HCT116 (cell line): Measurements from ENCODE around the gene FERMT2. TPM values are rescaled to one million over a fixed set of nuclear protein-coding genes. Genes with fewer than 3 reads are reported as not detected.

Source experiments
- ATAC-seq: fragments of 200-7000 bp; cut with Tn5 transposase; 2 replicates; pipeline ENCODE4 v1.9.1; 2020; ENCODE audit warnings: mild to moderate bottlenecking, moderate library complexity
- BruUV-seq: library from RNA; stranded (reverse); fragments of 400-500 nt; replicated peaks from 2 replicates; lab custom pipeline; 2021; lab: Mats Ljungman, UMichigan
- CTCF ChIA-PET: fragments of 300-600 bp; sonication (Branson Sonifier 250); formaldehyde crosslinking; loops from one replicate; lab custom pipeline; 2021; ENCODE audit warnings: antibody characterized with exemption; lab: Charles Lee
- POLR2A ChIA-PET: fragments of 300-600, 350-600 bp; sonication (Branson Sonifier 250); formaldehyde crosslinking; loops from one replicate; lab custom pipeline; 2021; ENCODE audit warnings: antibody characterized with exemption; lab: Charles Lee
- RAD21 ChIA-PET, 2 experiments: fragments of 300-600 bp; sonication (Branson Sonifier 250); formaldehyde crosslinking; loops; one replicate each; lab custom pipeline; 2023; ENCODE audit warnings: low total read pairs in 2 of 2; ENCODE audit not compliant: uncharacterized antibody in 2 of 2, unreplicated experiment in 2 of 2, low non-redundant PET in 1 of 2; lab: Charles Lee
- DNase-seq: peaks from one replicate; pipeline ENCODE4 v3.0.0-alpha.2; 2010; ENCODE audit warnings: low read depth, low spot score
- H2AFZ ChIP-seq: fragments of 200-600 bp; shearing (Covaris generic), sonication (generic); 2 replicates; pipeline ENCODE4 v1.6.1; 2017; ENCODE audit warnings: low read depth, mixed run types, mixed read lengths, antibody characterized with exemption, low read length; ENCODE audit not compliant: poor library complexity, severe bottlenecking
- H3K27ac ChIP-seq: 2 replicates; pipeline ENCODE4 v1.5.1; 2012; ENCODE audit warnings: low read depth, low read length
- H3K27me3 ChIP-seq: fragments of 200-600 bp; sonication (generic); 2 replicates; pipeline ENCODE4 v1.6.1; 2016; ENCODE audit warnings: mixed run types, low read length, mixed read lengths; ENCODE audit not compliant: insufficient read depth
- H3K36me3 ChIP-seq, 2 experiments: fragments of 200-500 bp in 1 of 2; fragments of 200-600 bp in 1 of 2; sonication (Bioruptor generic) in 1 of 2; sonication (generic) in 1 of 2; 2 replicates each; pipeline versions ENCODE4 v1.5.1 to v1.6.1; 2014 to 2016; ENCODE audit warnings: low read length in 2 of 2, inconsistent platforms in 1 of 2, mixed read lengths in 1 of 2, mixed run types in 1 of 2; ENCODE audit not compliant: insufficient read depth in 2 of 2, control insufficient read depth in 1 of 2
- H3K4me1 ChIP-seq, 2 experiments: fragments of 200-600 bp in 1 of 2; sonication (generic) in 1 of 2; 2 replicates each; pipeline versions ENCODE4 v1.5.1 to v1.6.1; 2012 to 2017; ENCODE audit warnings: low read length in 2 of 2, inconsistent platforms in 1 of 2, mild to moderate bottlenecking in 1 of 2, mixed read lengths in 1 of 2, mixed run types in 1 of 2, moderate library complexity in 1 of 2; ENCODE audit not compliant: insufficient read depth in 2 of 2, control insufficient read depth in 1 of 2
- H3K4me2 ChIP-seq: fragments of 200-600 bp; sonication (generic); 2 replicates; pipeline ENCODE4 v1.6.1; 2017; ENCODE audit warnings: mixed run types, low read length, mixed read lengths
- H3K4me3 ChIP-seq, 2 experiments: fragments of 200-600 bp in 1 of 2; sonication (generic) in 1 of 2; replicated peaks in 1 of 2; 2 replicates each; pipeline ENCODE4 v1.5.1; 2011 to 2016; ENCODE audit warnings: low read length in 2 of 2, control low read depth in 1 of 2, low read depth in 1 of 2, mild to moderate bottlenecking in 1 of 2, mixed read lengths in 1 of 2, mixed run types in 1 of 2
- H3K79me2 ChIP-seq: fragments of 200-600 bp; sonication (generic); 2 replicates; pipeline ENCODE4 v1.6.1; 2017; ENCODE audit warnings: mild to moderate bottlenecking, mixed run types, low read length, moderate library complexity, mixed read lengths; ENCODE audit not compliant: insufficient read depth
- H3K9ac ChIP-seq: fragments of 200-600 bp; sonication (generic); 2 replicates; pipeline ENCODE4 v1.6.1; 2016; ENCODE audit warnings: low read length, mixed read lengths
- H3K9me2 ChIP-seq: fragments of 200-600 bp; sonication (generic), shearing (Covaris generic); 2 replicates; pipeline ENCODE4 v1.6.1; 2017; ENCODE audit warnings: mixed run types, mild to moderate bottlenecking, moderate library complexity; ENCODE audit not compliant: insufficient read depth
- H3K9me3 ChIP-seq, 2 experiments: fragments of 200-500 bp in 1 of 2; fragments of 200-600 bp in 1 of 2; sonication (Bioruptor generic) in 1 of 2; sonication (generic) in 1 of 2; 2 replicates each; pipeline ENCODE4 v1.6.1; 2014 to 2017; ENCODE audit warnings: low read length in 2 of 2, mixed read lengths in 2 of 2, inconsistent platforms in 1 of 2, low read depth in 1 of 2, mild to moderate bottlenecking in 1 of 2, mixed run types in 1 of 2, moderate library complexity in 1 of 2; ENCODE audit not compliant: control insufficient read depth in 1 of 2, insufficient read depth in 1 of 2
- H4K20me1 ChIP-seq: fragments of 200-600 bp; sonication (generic), shearing (Covaris generic); 2 replicates; pipeline ENCODE4 v1.6.1; 2017; ENCODE audit warnings: mixed run types, mild to moderate bottlenecking, moderate library complexity; ENCODE audit not compliant: insufficient read depth
- CTCF ChIP-seq, 3 experiments: fragments of 200-600 bp in 1 of 3; sonication (generic) in 1 of 3; IDR thresholded peaks in 2 of 3; conservative IDR thresholded peaks in 1 of 3; 2 replicates each; pipeline ENCODE4 v1.5.1; 2012 to 2017; ENCODE audit warnings: low read depth in 2 of 3, low read length in 2 of 3, antibody characterized with exemption in 1 of 3, borderline replicate concordance in 1 of 3, control low read depth in 1 of 3, mild to moderate bottlenecking in 1 of 3, mixed read lengths in 1 of 3, mixed run types in 1 of 3, moderate library complexity in 1 of 3; ENCODE audit not compliant: insufficient read depth in 1 of 3
- ELF1 ChIP-seq: IDR thresholded peaks from 2 replicates; pipeline ENCODE4 v1.6.1; 2012; ENCODE audit warnings: low read depth, borderline replicate concordance
- EZH2 ChIP-seq: fragments of 200-600 bp; sonication (generic); IDR thresholded peaks from 2 replicates; pipeline ENCODE4 v1.6.1; 2017; ENCODE audit warnings: antibody characterized with exemption, mixed run types
- FOSL1 ChIP-seq: IDR thresholded peaks from 2 replicates; pipeline ENCODE4 v1.6.1; 2012; ENCODE audit warnings: low read depth
- JUND ChIP-seq: IDR thresholded peaks from 2 replicates; pipeline ENCODE4 v1.6.1; 2012
- POLR2AphosphoS5 ChIP-seq: IDR thresholded peaks from 2 replicates; pipeline ENCODE4 v1.6.1; 2011; ENCODE audit warnings: mild to moderate bottlenecking, low read depth, low read length, moderate library complexity
- SIN3A ChIP-seq: IDR thresholded peaks from 2 replicates; pipeline ENCODE4 v1.6.1; 2012; ENCODE audit warnings: low read depth
- SP1 ChIP-seq: IDR thresholded peaks from 2 replicates; pipeline ENCODE4 v1.6.1; 2012; ENCODE audit warnings: low read depth
- YY1 ChIP-seq: IDR thresholded peaks from 2 replicates; pipeline ENCODE4 v1.6.1; 2011; ENCODE audit warnings: low read length, low read depth, moderate library complexity, mild to moderate bottlenecking; ENCODE audit not compliant: insufficient replicate concordance; ENCODE audit errors: extremely low read depth
- ZFX ChIP-seq: fragments of 450-650 bp; IDR thresholded peaks from 2 replicates; pipeline ENCODE4 v1.6.1; 2017
- intact Hi-C: fragments of 100-400 bp; cut with micrococcal nuclease; formaldehyde crosslinking; loops from 2 replicates; pipeline ENCODE4 v1.10.0; 2022
- total RNA-seq: library from RNA; stranded (reverse); gene quantifications from one replicate; pipeline ENCODE4 v1.2.1, GENCODE V29; 2021; ENCODE audit not compliant: unreplicated experiment
- TF ChIP-seq, protein P1 (sequence below): IDR thresholded peaks from 2 replicates; pipeline ENCODE4 v1.6.1; 2012

The FERMT2 gene
- total RNA-seq, 1 experiment from 2014 or later = 24.8 TPM

DNA sequence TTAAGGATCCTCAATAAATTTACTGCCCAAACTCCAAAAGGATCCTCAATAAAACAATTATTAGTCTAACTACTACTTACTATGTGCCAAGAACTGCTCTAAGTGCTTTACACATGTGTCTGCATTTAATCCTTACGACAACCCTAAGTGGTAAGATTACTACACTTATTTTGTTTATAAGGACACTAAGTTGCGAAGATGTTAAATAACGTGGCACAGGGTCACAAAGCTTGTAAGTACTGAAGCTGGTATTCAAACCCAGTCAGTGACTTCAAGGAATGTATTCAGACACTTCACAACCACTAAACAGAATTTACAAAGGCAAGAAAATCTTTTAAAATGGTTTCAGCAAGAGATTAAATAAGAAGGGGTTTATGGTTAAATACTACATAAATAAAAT is 13.0 kb downstream of the FERMT2 start:
- Histone ChIP-seq H3K79me2 (peaks cover 46% of the 10 kb centered on the region), H3K4me3 (no peak overlapping the region), H3K9me2 (no peaks in the 10 kb centered on the region), H3K9ac (no peak overlapping the region), H3K27ac (no peak overlapping the region), H3K9me3 (no peaks in the 10 kb centered on the region), H3K27me3 (no peaks in the 10 kb centered on the region), H3K36me3 (no peaks in the 10 kb centered on the region), H3K4me2 (no peak overlapping the region), H2AFZ (no peak overlapping the region), H4K20me1 (no peaks in the 10 kb centered on the region), H3K4me1 (no peaks in the 10 kb centered on the region)
- ChIA-PET POLR2A (no interaction called here), CTCF (no interaction called here), RAD21 (no interaction called here)
- intact Hi-C loops = loop anchor here (5.0 kb wide), 1 partner anchor 871 kb away; the partner anchor contains the start of gene NID2
- BruUV-seq = no TSS peak
- no peak for ATAC-seq
- TF ChIP-seq SP1 = no peak
- TF ChIP-seq YY1 = no peak
- TF ChIP-seq SIN3A = no peak
- TF ChIP-seq EZH2 = no peak
- no peak for DNase-seq

- no peaks in the 10 kb centered on the region for H3K4me1 ChIP-seq
- no peaks in the 10 kb centered on the region for H3K27me3 ChIP-seq
- BruUV-seq = no TSS peak
- no peak overlapping the region for H2AFZ ChIP-seq
- H4K20me1 ChIP-seq = no peaks in the 10 kb centered on the region
- no peak overlapping the region for H3K4me3 ChIP-seq
- no peak overlapping the region for H3K4me2 ChIP-seq
- ChIA-PET CTCF (no interaction called here), POLR2A (no interaction called here), RAD21 (no interaction called here)
- ATAC-seq (no peak), DNase-seq (no peak)
- no peak overlapping the region for H3K9ac ChIP-seq
- H3K9me2 ChIP-seq = no peaks in the 10 kb centered on the region
- H3K36me3 ChIP-seq = no peaks in the 10 kb centered on the region
- peaks cover 51% of the 10 kb centered on the region for H3K79me2 ChIP-seq
- H3K27ac ChIP-seq = no peak overlapping the region
- H3K9me3 ChIP-seq = no peaks in the 10 kb centered on the region
- intact Hi-C loops = loop anchor here (5.0 kb wide), 1 partner anchor 870 kb away; the partner anchor contains the start of gene NID2
- TF ChIP-seq POLR2AphosphoS5 (no peak), ELF1 (no peak), FOSL1 (no peak), CTCF (IDR thresholded peaks at IDR 0.05 in 2 of 3, conservative IDR thresholded peaks at IDR 0.05 in 1 of 3; ENCODE audit: borderline replicate concordance in 1 of 3, insufficient read depth in 1 of 3, low read depth in 2 of 3, low read length in 2 of 3) (no peak), JUND (no peak), ZFX (no peak), SIN3A (no peak)
- TF ChIP-seq, protein P1, sequence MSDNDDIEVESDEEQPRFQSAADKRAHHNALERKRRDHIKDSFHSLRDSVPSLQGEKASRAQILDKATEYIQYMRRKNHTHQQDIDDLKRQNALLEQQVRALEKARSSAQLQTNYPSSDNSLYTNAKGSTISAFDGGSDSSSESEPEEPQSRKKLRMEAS = no peak
Observed at GRCh38 chr14:52937306-52937705, 13.5 kb downstream of the FERMT2 start.
